Measurements from ENCODE around the gene ADGRE1.

Gene ADGRE1

DNA sequence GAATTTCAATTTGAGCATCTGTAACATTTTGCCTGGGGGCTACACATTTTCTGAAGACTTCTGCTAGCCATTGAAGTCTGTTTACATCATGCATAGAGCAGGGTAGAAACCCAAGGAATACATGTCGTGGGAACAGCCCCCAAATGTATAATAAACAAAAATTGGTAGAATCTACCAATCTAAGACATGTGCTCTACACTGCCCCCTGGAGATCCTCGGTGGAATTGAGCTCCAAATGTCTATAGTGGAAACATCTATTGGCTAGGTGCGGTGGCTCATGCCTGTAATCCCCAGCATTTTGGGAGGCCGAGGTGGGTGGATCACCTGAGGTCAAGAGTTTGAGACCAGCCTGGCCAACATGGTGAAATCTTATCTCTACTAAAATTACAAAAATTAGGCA, 76.6 kb downstream of the ADGRE1 start:
- H3K4me3 ChIP-seq (ENCODE audit: low read length): no peak overlapping the region
- TF ChIP-seq, protein P1, sequence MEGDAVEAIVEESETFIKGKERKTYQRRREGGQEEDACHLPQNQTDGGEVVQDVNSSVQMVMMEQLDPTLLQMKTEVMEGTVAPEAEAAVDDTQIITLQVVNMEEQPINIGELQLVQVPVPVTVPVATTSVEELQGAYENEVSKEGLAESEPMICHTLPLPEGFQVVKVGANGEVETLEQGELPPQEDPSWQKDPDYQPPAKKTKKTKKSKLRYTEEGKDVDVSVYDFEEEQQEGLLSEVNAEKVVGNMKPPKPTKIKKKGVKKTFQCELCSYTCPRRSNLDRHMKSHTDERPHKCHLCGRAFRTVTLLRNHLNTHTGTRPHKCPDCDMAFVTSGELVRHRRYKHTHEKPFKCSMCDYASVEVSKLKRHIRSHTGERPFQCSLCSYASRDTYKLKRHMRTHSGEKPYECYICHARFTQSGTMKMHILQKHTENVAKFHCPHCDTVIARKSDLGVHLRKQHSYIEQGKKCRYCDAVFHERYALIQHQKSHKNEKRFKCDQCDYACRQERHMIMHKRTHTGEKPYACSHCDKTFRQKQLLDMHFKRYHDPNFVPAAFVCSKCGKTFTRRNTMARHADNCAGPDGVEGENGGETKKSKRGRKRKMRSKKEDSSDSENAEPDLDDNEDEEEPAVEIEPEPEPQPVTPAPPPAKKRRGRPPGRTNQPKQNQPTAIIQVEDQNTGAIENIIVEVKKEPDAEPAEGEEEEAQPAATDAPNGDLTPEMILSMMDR (IDR thresholded peaks at IDR 0.05; ENCODE audit: insufficient read depth, low read depth, low read length, missing control alignments): no peak
- no peak for DNase-seq (ENCODE audit: low read depth)

DNA sequence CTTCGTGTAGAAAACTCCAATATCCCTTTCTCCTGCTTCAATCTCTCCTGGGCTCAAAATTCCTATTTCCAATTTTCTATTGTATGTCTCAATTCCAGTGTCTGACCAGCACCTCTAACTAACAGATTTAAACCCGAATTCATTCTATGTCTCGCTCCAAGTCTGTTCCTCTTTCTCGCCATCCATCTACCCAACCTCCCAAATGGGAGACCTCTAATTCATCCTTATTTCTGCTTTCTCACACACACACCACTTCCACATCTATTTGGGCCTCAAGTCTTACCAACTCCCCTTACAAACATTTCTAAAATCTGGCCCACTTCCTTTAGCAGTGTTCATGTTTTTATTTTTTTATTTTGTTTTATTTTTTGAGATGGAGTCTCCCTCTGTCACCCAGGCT, 80.6 kb downstream of the ADGRE1 start:
- H3K4me3 ChIP-seq (ENCODE audit: low read length): no peak overlapping the region
- TF ChIP-seq, protein P1 (IDR thresholded peaks at IDR 0.05; ENCODE audit: insufficient read depth, low read depth, low read length, missing control alignments): no peak
- no peak for DNase-seq (ENCODE audit: low read depth)

DNA sequence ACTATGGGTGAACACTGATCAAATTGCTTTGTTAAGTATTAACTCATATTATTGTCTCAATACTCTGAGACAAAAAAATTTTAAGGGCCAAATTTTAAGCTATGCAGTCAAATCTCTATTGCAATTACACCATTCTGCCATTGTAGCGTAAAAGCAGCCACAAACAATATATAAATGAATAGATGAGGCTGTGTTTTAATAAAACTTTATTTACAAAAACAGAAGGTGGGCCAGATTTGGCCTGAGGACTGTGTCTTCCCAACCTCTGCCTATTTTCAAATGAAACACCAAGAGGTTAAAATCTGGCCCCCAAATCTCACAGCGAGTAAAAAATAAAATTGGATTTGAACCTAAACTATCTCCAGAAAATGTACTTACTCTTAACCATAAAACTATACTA, 82.1 kb downstream of the ADGRE1 start:
- TF ChIP-seq, protein P1 (IDR thresholded peaks at IDR 0.05; ENCODE audit: insufficient read depth, low read depth, low read length, missing control alignments): no peak
- H3K4me3 ChIP-seq (ENCODE audit: low read length): no peak overlapping the region
- no peak for DNase-seq (ENCODE audit: low read depth)

DNA sequence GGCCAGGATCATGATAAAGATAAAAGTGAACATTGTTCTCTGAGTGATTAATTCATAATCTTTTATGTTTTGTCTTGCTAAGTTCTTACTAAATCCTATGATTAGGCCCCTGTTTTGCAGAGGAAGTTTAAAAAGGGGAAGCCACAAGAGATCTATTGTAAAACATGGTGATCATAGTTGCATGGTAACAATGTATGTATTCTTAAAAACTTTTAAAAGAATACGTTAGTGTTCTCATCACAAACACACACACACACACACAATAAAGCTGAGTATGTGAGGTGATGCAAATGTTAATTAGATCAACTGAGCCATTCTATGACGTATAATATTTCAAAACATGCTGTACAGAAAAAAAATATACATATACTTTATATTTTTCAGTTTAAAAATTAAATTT, 82.6 kb downstream of the ADGRE1 start:
- TF ChIP-seq, protein P1 (IDR thresholded peaks at IDR 0.05; ENCODE audit: insufficient read depth, low read depth, low read length, missing control alignments): no peak
- no peak for DNase-seq (ENCODE audit: low read depth)

DNA sequence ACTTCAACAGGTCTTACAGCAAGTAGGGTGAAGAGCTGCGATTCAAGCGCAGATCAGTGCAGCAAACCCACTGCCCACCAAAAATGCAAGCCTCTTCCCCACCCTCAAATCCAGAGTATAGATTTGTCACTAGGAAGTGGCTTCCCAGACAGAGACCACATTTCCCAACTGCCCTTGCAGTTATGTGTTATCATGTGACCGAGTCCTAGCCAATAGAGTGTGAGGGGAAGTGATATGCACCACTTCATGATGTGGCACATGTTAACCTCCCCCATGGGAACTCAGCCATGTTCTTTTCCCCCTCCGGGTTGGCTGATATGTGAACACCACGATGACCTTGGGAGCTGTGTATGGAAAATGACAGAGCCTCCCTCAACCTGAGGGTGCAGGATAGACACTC, 83.1 kb downstream of the ADGRE1 start:
- no peak overlapping the region for H3K4me3 ChIP-seq (ENCODE audit: low read length)
- DNase-seq (ENCODE audit: low read depth): no peak
- TF ChIP-seq, protein P1 (IDR thresholded peaks at IDR 0.05; ENCODE audit: insufficient read depth, low read depth, low read length, missing control alignments): no peak

More for the DNA sequence above, 82.6 kb downstream of the ADGRE1 start:
- H3K4me3 ChIP-seq (ENCODE audit: low read length): no peak overlapping the region

DNA sequence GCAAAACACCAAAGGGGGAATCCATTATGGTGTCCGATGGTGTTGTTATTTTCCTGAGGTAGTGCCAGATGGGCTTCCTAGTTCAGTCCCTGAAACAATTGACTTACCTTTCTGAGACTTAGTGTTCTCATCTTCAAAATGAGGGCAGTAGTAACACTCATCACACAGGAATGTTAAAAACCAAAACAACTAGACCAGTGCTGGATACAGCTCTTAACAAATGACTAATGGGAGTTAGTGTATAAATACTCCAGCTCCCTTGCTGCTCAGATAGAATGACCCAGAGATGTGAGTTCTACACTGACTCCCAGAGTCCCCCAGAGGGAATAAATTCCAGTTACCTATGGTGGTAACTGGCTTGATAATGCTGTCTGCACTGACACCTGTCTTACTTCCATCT, 84.0 kb downstream of the ADGRE1 start:
- no peak overlapping the region for H3K4me3 ChIP-seq (ENCODE audit: low read length)
- DNase-seq (ENCODE audit: low read depth): no peak
- TF ChIP-seq, protein P1 (IDR thresholded peaks at IDR 0.05; ENCODE audit: insufficient read depth, low read depth, low read length, missing control alignments): no peak

DNA sequence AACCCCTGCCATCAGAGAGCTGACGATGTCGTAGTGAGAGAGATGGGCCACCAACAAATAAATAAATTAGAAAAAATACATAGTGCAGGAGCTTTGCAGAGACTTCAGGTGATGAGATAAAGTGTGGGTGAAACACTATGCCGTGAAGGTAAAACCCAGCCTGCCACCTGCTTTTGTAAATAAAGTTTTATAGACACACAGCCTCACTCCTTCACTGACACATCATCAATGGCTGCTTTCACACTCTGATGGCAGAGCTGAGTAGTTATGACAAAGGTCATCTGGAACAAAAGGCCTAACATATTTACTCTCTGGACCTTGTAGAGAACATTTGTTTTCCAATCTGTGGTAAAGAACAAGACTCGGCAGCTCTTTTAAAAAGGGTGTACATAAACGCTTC, 88.8 kb downstream of the ADGRE1 start:
- TF ChIP-seq, protein P1 (IDR thresholded peaks at IDR 0.05; ENCODE audit: insufficient read depth, low read depth, low read length, missing control alignments): no peak
- DNase-seq (ENCODE audit: low read depth): no peak

More for the DNA sequence above, 88.8 kb downstream of the ADGRE1 start:
- no peak overlapping the region for H3K4me3 ChIP-seq (ENCODE audit: low read length)

All from epithelial cell of esophagus (primary cell).